ENCODE measurements around the gene TMEM44.

GRCh38 chr3:194543550-194543949 lies 89.7 kb downstream of the TMEM44 start:
- TF ChIP-seq ZNF274 (IDR thresholded peaks at IDR 0.05; ENCODE audit: low read depth, low read length) (no peak), YY1 (IDR thresholded peaks at IDR 0.05; ENCODE audit: insufficient read depth, insufficient read length) (no peak), SUZ12 (IDR thresholded peaks at IDR 0.05; ENCODE audit: extremely low read depth, insufficient read depth, insufficient read length) (no peak)
